NCI-H1105 treated with DMSO at 0.1 percent for 48 hours (cell line): ENCODE data around the gene MRPL14.
A peak's percentile ranks its signal among the peaks of the same experiment; 100 is the strongest.
"Not testable (repeated sequence)": the region's sequence is repeated elsewhere in the genome, so short reads cannot be mapped to it uniquely, and the experiment has no call there.

Source experiments
- DNase-seq: peaks from one replicate; lab custom pipeline; 2025; lab: John Stamatoyannopoulos, UW

MRPL14 gene

GRCh38 chr6:44097782-44098317 is 29.4 kb downstream of the MRPL14 start:
- DNase-seq: no peak

- peak; percentile 53 for DNase-seq
These were observed 30.6 kb downstream of the MRPL14 start for GRCh38 chr6:44096612-44097011.

GRCh38 chr6:44095243-44095623 is 32.0 kb downstream of the MRPL14 start:
- DNase-seq: not testable (repeated sequence)

- no peak for DNase-seq
These were observed 32.6 kb downstream of the MRPL14 start for GRCh38 chr6:44094403-44095242.

GRCh38 chr6:44093750-44094402 is 33.4 kb downstream of the MRPL14 start:
- no peak for DNase-seq

GRCh38 chr6:44093066-44093465 is 34.2 kb downstream of the MRPL14 start:
- no peak for DNase-seq

GRCh38 chr6:44091981-44092884 is 35.0 kb downstream of the MRPL14 start:
- DNase-seq: no peak

GRCh38 chr6:44091356-44091755 is 35.9 kb downstream of the MRPL14 start:
- not testable (repeated sequence) for DNase-seq

- DNase-seq: no peak
These were observed 36.8 kb downstream of the MRPL14 start for GRCh38 chr6:44090465-44090864.

- DNase-seq: no peak
These were observed 38.2 kb downstream of the MRPL14 start for GRCh38 chr6:44088827-44089590.

GRCh38 chr6:44087623-44088022 is 39.6 kb downstream of the MRPL14 start:
- DNase-seq: no peak

- DNase-seq: peak; percentile 6
These were observed 40.2 kb downstream of the MRPL14 start for GRCh38 chr6:44086931-44087574.

GRCh38 chr6:44085219-44085618 is 42.0 kb downstream of the MRPL14 start:
- no peak for DNase-seq

GRCh38 chr6:44084231-44085014 is 42.8 kb downstream of the MRPL14 start:
- no peak for DNase-seq

- DNase-seq: no peak
These were observed 44.4 kb downstream of the MRPL14 start for GRCh38 chr6:44082872-44083321.

- no peak for DNase-seq
These were observed 45.5 kb downstream of the MRPL14 start for GRCh38 chr6:44081753-44082152.

- DNase-seq: no peak
These were observed 46.4 kb downstream of the MRPL14 start for GRCh38 chr6:44080561-44081521.

- no peak for DNase-seq
These were observed 47.6 kb downstream of the MRPL14 start for GRCh38 chr6:44079672-44080071.
